Panc1 (cell line): ENCODE results near the gene POFUT2. TPM values are rescaled to one million over a fixed set of nuclear protein-coding genes. Genes with fewer than 3 reads are reported as not detected.

Source experiments
- ATAC-seq: fragments of 200-7000 bp; cut with Tn5 transposase; 2 replicates; pipeline ENCODE4 v1.9.1; 2020; ENCODE audit warnings: mild to moderate bottlenecking, moderate library complexity
- BruUV-seq: library from RNA; stranded (reverse); fragments of 400-500 nt; replicated peaks from 2 replicates; lab custom pipeline; 2021; lab: Mats Ljungman, UMichigan
- CTCF ChIA-PET: fragments of 300-600 bp; sonication (Branson Sonifier 250); formaldehyde crosslinking; loops from one replicate; lab custom pipeline; 2022; ENCODE audit warnings: antibody characterized with exemption; lab: Charles Lee
- POLR2A ChIA-PET: fragments of 300-600 bp; sonication (Branson Sonifier 250); formaldehyde crosslinking; loops from one replicate; lab custom pipeline; 2022; ENCODE audit warnings: antibody characterized with exemption; lab: Charles Lee
- DNase-seq: peaks from one replicate; pipeline ENCODE4 v3.0.0-alpha.2; 2010; ENCODE audit warnings: low read depth, low spot score
- H3K27ac ChIP-seq: 2 replicates; pipeline ENCODE4 v1.5.1; 2011; ENCODE audit warnings: mild to moderate bottlenecking, low read length, inconsistent platforms
- H3K27me3 ChIP-seq: fragments of 200-500 bp; sonication (Bioruptor generic); 2 replicates; pipeline ENCODE4 v1.6.0; 2014; ENCODE audit warnings: low read length, inconsistent platforms; ENCODE audit not compliant: control insufficient read depth, insufficient read depth
- H3K36me3 ChIP-seq: fragments of 200-500 bp; sonication (Bioruptor generic); 2 replicates; pipeline ENCODE4 v1.5.1; 2014; ENCODE audit warnings: inconsistent platforms, mild to moderate bottlenecking, low read length, moderate library complexity; ENCODE audit not compliant: control insufficient read depth, insufficient read depth
- H3K4me1 ChIP-seq: 2 replicates; pipeline ENCODE4 v1.5.1; 2011; ENCODE audit warnings: inconsistent platforms, mild to moderate bottlenecking, low read length, moderate library complexity; ENCODE audit not compliant: control insufficient read depth, insufficient read depth
- H3K4me3 ChIP-seq, 2 experiments: 2 replicates each; pipeline ENCODE4 v1.5.1; 2011 to 2012; ENCODE audit warnings: low read depth in 2 of 2, low read length in 2 of 2, mild to moderate bottlenecking in 2 of 2, inconsistent platforms in 1 of 2, moderate library complexity in 1 of 2
- H3K9me3 ChIP-seq: fragments of 200-500 bp; sonication (Bioruptor generic); 2 replicates; pipeline ENCODE4 v1.5.1; 2014; ENCODE audit warnings: low read depth, mild to moderate bottlenecking, inconsistent platforms, low read length, moderate library complexity; ENCODE audit not compliant: control insufficient read depth, insufficient read depth
- POLR2AphosphoS5 ChIP-seq: IDR thresholded peaks from 2 replicates; pipeline ENCODE4 v1.6.1; 2012; ENCODE audit warnings: mild to moderate bottlenecking, low read depth, low read length, moderate library complexity
- SIN3A ChIP-seq: IDR thresholded peaks from 2 replicates; pipeline ENCODE4 v1.6.1; 2012; ENCODE audit warnings: low read depth, mild to moderate bottlenecking, low read length, moderate library complexity, borderline replicate concordance; ENCODE audit not compliant: insufficient read depth
- TCF7L2 ChIP-seq: IDR thresholded peaks from 2 replicates; pipeline ENCODE4 v1.6.1; 2011; ENCODE audit warnings: mild to moderate bottlenecking, low read depth, low read length, inconsistent platforms
- in situ Hi-C: cut with HindIII; loops from 2 replicates; pipeline ENCODE4 v1.10.0; 2016; ENCODE audit warnings: low sequenced_read_pairs, low pct_unique_long_range_greater_than_20kb
- intact Hi-C: fragments of 100-400 bp; cut with micrococcal nuclease; formaldehyde crosslinking; loops from one replicate; pipeline ENCODE4 v1.10.0; 2022; ENCODE audit not compliant: unreplicated experiment
- total RNA-seq: library from RNA; stranded (reverse); gene quantifications from one replicate; pipeline ENCODE4 v1.2.1, GENCODE V29; 2021; ENCODE audit not compliant: unreplicated experiment
- TF ChIP-seq, protein P1 (sequence below): fragments of 450-650 bp; IDR thresholded peaks from 2 replicates; pipeline ENCODE4 v1.5.1; 2017; ENCODE audit warnings: mild to moderate bottlenecking
- TF ChIP-seq, protein P2 (sequence below), 2 experiments: IDR thresholded peaks; 2 replicates each; pipeline ENCODE4 v1.6.1; 2011 to 2012; ENCODE audit warnings: low read depth in 2 of 2, control low read depth in 1 of 2, low read length in 1 of 2, mild to moderate bottlenecking in 1 of 2, moderate library complexity in 1 of 2; ENCODE audit not compliant: insufficient read depth in 1 of 2

The POFUT2 gene
- total RNA-seq, 1 experiment from 2014 or later = 59.6 TPM

DNA sequence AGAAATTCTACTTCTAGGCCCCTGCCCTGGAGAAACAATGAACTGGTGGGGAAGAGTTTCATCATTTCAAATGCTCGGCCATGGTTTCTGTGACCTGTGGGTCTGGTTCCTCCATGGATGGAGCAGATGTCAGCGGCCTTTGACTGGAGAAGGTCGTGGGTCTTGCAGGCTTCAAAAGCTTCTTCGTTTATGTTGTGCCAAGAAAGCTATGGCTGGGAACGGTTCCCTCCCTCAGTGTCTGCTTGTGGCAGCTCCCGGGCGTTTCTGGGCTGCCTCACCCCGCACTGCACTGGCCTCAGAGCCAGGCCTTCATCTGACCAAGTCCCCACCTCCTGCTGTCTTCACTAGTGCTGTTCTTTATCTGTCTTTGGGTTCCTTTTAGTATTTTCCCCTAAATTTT is 46.4 kb upstream of the POFUT2 start:
- CTCF ChIA-PET = interaction anchor here (1.0 kb wide), 1 partner anchor 25 kb away, joined by 3 read pairs; no protein-coding TSS in a partner anchor

DNA sequence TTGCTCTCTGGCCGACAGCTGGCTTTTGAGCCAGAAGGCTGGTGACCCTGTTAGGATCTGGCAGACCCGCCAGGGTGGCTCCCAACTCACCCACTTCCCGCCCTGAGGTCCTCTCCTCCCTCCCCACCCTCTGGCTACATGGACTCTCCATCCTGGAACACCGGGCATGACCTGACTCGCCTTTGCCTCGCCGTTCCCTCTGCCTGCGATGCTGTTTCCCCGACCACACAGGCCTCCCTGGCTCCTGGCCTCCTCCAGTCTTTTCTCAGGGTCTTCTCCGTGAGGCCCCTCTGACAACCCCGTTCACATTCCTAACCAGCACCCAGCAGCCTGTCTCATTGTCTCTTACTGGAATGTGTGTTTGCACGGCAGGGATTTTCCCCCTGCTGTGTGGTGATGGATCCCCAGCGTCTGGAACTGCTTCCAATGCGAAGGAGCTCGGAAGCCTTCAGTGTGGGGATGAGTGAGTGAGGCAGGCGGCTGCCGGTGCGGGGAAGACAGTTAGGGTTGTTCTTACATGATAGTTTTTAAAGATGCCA is 46.0 kb upstream of the POFUT2 start:
- no TSS peak for BruUV-seq
- TF ChIP-seq, protein P1, sequence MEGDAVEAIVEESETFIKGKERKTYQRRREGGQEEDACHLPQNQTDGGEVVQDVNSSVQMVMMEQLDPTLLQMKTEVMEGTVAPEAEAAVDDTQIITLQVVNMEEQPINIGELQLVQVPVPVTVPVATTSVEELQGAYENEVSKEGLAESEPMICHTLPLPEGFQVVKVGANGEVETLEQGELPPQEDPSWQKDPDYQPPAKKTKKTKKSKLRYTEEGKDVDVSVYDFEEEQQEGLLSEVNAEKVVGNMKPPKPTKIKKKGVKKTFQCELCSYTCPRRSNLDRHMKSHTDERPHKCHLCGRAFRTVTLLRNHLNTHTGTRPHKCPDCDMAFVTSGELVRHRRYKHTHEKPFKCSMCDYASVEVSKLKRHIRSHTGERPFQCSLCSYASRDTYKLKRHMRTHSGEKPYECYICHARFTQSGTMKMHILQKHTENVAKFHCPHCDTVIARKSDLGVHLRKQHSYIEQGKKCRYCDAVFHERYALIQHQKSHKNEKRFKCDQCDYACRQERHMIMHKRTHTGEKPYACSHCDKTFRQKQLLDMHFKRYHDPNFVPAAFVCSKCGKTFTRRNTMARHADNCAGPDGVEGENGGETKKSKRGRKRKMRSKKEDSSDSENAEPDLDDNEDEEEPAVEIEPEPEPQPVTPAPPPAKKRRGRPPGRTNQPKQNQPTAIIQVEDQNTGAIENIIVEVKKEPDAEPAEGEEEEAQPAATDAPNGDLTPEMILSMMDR = no peak
- TF ChIP-seq POLR2AphosphoS5 = no peak
- TF ChIP-seq SIN3A = no peak
- TF ChIP-seq, protein P2, sequence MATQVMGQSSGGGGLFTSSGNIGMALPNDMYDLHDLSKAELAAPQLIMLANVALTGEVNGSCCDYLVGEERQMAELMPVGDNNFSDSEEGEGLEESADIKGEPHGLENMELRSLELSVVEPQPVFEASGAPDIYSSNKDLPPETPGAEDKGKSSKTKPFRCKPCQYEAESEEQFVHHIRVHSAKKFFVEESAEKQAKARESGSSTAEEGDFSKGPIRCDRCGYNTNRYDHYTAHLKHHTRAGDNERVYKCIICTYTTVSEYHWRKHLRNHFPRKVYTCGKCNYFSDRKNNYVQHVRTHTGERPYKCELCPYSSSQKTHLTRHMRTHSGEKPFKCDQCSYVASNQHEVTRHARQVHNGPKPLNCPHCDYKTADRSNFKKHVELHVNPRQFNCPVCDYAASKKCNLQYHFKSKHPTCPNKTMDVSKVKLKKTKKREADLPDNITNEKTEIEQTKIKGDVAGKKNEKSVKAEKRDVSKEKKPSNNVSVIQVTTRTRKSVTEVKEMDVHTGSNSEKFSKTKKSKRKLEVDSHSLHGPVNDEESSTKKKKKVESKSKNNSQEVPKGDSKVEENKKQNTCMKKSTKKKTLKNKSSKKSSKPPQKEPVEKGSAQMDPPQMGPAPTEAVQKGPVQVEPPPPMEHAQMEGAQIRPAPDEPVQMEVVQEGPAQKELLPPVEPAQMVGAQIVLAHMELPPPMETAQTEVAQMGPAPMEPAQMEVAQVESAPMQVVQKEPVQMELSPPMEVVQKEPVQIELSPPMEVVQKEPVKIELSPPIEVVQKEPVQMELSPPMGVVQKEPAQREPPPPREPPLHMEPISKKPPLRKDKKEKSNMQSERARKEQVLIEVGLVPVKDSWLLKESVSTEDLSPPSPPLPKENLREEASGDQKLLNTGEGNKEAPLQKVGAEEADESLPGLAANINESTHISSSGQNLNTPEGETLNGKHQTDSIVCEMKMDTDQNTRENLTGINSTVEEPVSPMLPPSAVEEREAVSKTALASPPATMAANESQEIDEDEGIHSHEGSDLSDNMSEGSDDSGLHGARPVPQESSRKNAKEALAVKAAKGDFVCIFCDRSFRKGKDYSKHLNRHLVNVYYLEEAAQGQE (IDR thresholded peaks at IDR 0.05; ENCODE audit: insufficient read depth in 1 of 2, low read depth in 2 of 2, low read length in 1 of 2) = no peak
- no peak for TF ChIP-seq TCF7L2
- H3K27ac ChIP-seq = peak overlapping the region; percentile 75
- H3K27me3 ChIP-seq = no peaks in the 10 kb centered on the region
- ChIA-PET POLR2A (no interaction called here), CTCF (interaction anchor here (1.0 kb wide), 1 partner anchor 25 kb away, joined by 3 read pairs; no protein-coding TSS in a partner anchor)
- no peaks in the 10 kb centered on the region for H3K36me3 ChIP-seq
- peaks cover 64% of the 10 kb centered on the region for H3K4me1 ChIP-seq
- H3K4me3 ChIP-seq = no peak overlapping the region
- no peak for DNase-seq
- ATAC-seq = no peak
- intact Hi-C loops (no loop called here), in situ Hi-C loops (no loop called here)
- no peaks in the 10 kb centered on the region for H3K9me3 ChIP-seq

More for the DNA sequence above, 46.4 kb upstream of the POFUT2 start:
- Histone ChIP-seq H3K27me3 (no peaks in the 10 kb centered on the region), H3K4me1 (peaks cover 59% of the 10 kb centered on the region), H3K9me3 (no peaks in the 10 kb centered on the region), H3K4me3 (no peak overlapping the region), H3K36me3 (no peaks in the 10 kb centered on the region), H3K27ac (peak overlapping the region; percentile 75)
- in situ Hi-C loops (no loop called here), intact Hi-C loops (no loop called here)
- BruUV-seq = no TSS peak
- POLR2A ChIA-PET = no interaction called here
- ATAC-seq (no peak), DNase-seq (no peak)
- no peak for TF ChIP-seq TCF7L2
- TF ChIP-seq, protein P1 = no peak
- TF ChIP-seq, protein P2 (IDR thresholded peaks at IDR 0.05; ENCODE audit: insufficient read depth in 1 of 2, low read depth in 2 of 2, low read length in 1 of 2) = no peak
- no peak for TF ChIP-seq POLR2AphosphoS5
- TF ChIP-seq SIN3A = no peak
